ENCODE results near the gene SAMD10.

SAMD10 gene

DNA sequence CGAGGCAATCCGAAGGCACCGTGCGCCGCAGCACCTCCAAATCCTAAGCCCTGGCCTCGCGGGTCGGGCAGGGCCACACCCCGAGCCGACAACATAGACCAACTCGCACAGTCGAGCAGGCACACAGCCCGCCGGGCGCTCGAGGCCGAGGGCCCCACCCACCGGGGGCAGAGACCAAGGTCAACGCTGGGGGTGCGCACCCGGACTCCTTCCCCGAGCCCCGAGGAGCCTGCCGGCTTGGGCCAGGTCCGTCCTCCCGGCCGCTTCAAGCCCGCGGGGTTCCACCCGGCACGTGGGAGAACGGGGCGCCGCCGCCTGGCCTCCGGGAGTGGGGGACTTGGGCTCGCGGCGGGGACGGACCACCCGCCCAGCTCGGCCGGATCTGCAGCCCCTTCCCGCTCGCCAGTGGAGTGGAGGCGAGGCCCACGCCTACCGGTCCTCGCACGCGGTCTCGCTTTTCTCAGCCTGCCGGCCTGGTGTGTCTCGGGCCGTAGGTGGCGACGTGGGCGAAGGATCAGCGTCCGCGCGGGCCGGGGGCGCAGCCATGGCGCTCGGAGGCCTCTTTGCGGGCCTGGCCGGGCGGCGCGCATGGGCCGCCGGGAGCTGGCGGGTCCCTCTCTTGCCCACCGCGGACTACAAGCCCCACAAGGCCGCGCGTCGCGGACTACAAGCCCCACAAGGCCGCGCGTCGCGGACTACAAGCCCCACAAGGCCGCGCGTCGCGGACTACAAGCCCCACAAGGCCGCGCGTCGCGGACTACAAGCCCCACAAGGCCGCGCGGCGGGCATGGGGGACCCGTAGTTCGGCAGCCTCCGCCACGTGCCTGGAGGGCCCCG, 23.4 kb downstream of the SAMD10 start, which contains the start of gene UCKL1:
Gene UCKL1, minus strand, starts transcription at position 590 of the 837 bp plus-strand sequence. Its CDS starts 44 bp downstream, at position 546.
- H3K9me3 Mint-ChIP-seq, result no peaks in the 10 kb centered on the region
- H3K27ac Mint-ChIP-seq, result peak within 1 kb of the TSS in 2 of 3 experiments; percentile 63 to 76
- TF ChIP-seq, protein P1, sequence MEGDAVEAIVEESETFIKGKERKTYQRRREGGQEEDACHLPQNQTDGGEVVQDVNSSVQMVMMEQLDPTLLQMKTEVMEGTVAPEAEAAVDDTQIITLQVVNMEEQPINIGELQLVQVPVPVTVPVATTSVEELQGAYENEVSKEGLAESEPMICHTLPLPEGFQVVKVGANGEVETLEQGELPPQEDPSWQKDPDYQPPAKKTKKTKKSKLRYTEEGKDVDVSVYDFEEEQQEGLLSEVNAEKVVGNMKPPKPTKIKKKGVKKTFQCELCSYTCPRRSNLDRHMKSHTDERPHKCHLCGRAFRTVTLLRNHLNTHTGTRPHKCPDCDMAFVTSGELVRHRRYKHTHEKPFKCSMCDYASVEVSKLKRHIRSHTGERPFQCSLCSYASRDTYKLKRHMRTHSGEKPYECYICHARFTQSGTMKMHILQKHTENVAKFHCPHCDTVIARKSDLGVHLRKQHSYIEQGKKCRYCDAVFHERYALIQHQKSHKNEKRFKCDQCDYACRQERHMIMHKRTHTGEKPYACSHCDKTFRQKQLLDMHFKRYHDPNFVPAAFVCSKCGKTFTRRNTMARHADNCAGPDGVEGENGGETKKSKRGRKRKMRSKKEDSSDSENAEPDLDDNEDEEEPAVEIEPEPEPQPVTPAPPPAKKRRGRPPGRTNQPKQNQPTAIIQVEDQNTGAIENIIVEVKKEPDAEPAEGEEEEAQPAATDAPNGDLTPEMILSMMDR (IDR thresholded peaks at IDR 0.05; ENCODE audit: unreplicated experiment in 3 of 3), result peak in 2 of 3 experiments; percentile 4 to 7
- no peaks in the 10 kb centered on the region for H3K27me3 Mint-ChIP-seq (ENCODE audit: low read depth)
- peaks cover 18% of the 10 kb centered on the region for H3K4me1 Mint-ChIP-seq
- H3K4me3 Mint-ChIP-seq, result peak within 1 kb of the TSS; percentile 85 to 89 (median 88)
- no peaks in the 10 kb centered on the region for H3K36me3 Mint-ChIP-seq (ENCODE audit: low read depth)

DNA sequence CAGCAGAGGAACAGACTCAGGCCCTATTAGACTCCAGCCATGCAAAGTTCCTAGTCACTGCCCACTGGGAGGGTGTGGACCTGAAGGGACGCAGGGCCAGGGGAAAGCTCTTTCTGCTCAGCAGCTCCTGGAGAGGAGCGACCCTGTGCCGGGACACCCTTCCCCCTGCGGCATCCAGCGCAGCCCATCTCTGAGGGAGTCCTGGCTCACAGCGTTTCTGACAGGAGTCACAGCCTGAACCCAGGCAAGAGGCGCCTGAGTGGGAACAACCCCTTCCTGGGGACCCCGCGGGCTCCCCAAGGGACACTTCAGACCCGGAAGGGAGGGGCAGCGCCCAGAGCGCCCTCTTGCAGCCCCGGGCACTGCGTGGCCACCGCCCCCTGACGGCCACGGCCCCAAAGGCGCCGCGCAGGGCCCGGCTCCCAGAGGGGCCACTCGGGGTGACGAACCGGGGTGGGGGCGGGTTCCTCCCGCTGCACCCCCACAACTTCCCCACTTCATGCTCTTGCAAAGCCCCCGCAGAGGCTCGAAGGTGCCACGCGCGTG, 24.1 kb downstream of the SAMD10 start:
- H3K27ac Mint-ChIP-seq, result peak overlapping the region in 1 of 3 experiments; percentile 60
- H3K4me3 Mint-ChIP-seq, result peak overlapping the region; percentile 85 to 88 (median 86)
- TF ChIP-seq, protein P1 (IDR thresholded peaks at IDR 0.05; ENCODE audit: unreplicated experiment in 3 of 3), result peak in 2 of 3 experiments; percentile 21 to 22
- H3K4me1 Mint-ChIP-seq, result peaks cover 18% of the 10 kb centered on the region
- H3K27me3 Mint-ChIP-seq (ENCODE audit: low read depth), result no peaks in the 10 kb centered on the region
- H3K9me3 Mint-ChIP-seq, result no peaks in the 10 kb centered on the region
- no peaks in the 10 kb centered on the region for H3K36me3 Mint-ChIP-seq (ENCODE audit: low read depth)

DNA sequence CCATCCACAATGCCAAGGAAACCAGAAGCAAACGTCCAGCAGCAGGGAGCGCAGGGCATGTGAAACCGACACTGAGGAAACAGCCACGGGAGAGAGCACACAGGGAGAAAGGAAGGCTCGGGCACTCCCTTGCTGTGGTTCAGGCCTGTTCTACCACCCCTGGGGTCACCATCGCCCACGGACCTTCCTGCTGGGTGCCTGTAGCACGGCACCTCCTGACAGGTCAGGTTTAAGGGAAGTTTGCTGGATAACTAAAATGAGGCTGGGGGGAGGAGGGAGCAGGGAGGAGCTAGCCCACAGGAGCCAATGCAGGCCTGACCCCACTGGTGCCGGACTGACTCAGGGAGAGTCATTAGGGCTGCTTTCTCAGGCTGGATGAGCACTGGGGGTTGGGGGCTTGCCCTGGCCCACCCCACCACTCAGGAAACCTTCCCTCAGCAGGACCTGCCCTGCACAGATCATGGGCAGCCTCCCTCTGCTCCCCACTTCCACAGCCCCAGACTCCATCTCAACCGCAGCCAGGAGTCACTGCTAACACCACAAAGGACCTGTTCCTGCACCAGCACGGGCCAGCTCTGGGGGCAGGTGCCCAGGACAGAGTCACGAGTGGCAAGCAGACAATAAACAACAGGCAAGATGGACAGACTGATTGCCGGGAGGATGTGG, 25.5 kb downstream of the SAMD10 start:
- no peaks in the 10 kb centered on the region for H3K9me3 Mint-ChIP-seq
- H3K27ac Mint-ChIP-seq, result peak overlapping the region; percentile 17 to 74 (median 71)
- peaks cover 30% of the 10 kb centered on the region for H3K4me1 Mint-ChIP-seq
- TF ChIP-seq, protein P1 (IDR thresholded peaks at IDR 0.05; ENCODE audit: unreplicated experiment in 3 of 3), result no peak
- peak overlapping the region; percentile 85 to 88 (median 85) for H3K4me3 Mint-ChIP-seq
- H3K36me3 Mint-ChIP-seq (ENCODE audit: low read depth), result no peaks in the 10 kb centered on the region
- H3K27me3 Mint-ChIP-seq (ENCODE audit: low read depth), result no peaks in the 10 kb centered on the region

DNA sequence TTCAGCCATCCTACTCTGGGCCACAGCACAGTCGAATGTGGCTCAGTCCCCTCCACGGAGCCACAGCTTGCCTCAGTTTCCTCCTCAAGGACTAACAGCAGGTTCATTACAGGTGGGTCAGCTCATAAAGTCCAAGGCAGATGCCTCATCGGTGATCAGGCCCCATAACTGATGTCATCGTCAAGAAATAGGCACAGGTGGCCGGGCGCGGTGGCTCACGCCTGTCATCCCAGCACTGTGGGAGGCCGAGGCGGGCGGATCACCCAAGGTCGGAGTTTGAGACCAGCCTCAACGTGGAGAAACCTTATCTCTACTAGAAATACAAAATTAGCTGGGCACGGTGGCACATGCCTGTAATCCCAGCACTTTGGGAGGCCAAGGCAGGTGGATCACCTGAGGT, 26.7 kb downstream of the SAMD10 start:
- H3K27me3 Mint-ChIP-seq (ENCODE audit: low read depth), result no peaks in the 10 kb centered on the region
- no peaks in the 10 kb centered on the region for H3K9me3 Mint-ChIP-seq
- H3K4me3 Mint-ChIP-seq, result peak overlapping the region; percentile 85 to 88 (median 85)
- TF ChIP-seq, protein P1 (IDR thresholded peaks at IDR 0.05; ENCODE audit: unreplicated experiment in 3 of 3), result no peak
- peaks cover 40% of the 10 kb centered on the region for H3K4me1 Mint-ChIP-seq
- H3K27ac Mint-ChIP-seq, result no peak overlapping the region
- no peaks in the 10 kb centered on the region for H3K36me3 Mint-ChIP-seq (ENCODE audit: low read depth)

DNA sequence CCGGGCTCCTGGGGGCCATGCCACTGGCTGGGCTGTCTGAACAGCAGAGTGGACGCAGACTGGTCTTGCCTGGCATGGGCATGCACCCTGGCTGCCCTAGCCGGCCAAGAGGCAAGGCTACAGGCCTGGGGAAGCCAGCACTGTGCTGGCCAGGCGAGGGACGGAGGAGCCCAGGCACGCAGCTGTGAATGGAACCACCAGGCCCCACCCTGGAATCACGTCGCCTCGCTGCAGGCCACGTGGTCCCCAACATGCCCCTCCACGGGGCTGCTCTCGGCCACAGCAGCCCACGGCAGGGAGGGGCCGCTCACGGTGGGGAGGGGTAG, 27.3 kb downstream of the SAMD10 start:
- H3K27me3 Mint-ChIP-seq (ENCODE audit: low read depth), result no peaks in the 10 kb centered on the region
- H3K4me3 Mint-ChIP-seq, result no peak overlapping the region
- peaks cover 36% of the 10 kb centered on the region for H3K4me1 Mint-ChIP-seq
- H3K36me3 Mint-ChIP-seq (ENCODE audit: low read depth), result no peaks in the 10 kb centered on the region
- no peaks in the 10 kb centered on the region for H3K9me3 Mint-ChIP-seq
- TF ChIP-seq, protein P1 (IDR thresholded peaks at IDR 0.05; ENCODE audit: unreplicated experiment in 3 of 3), result no peak
- no peak overlapping the region for H3K27ac Mint-ChIP-seq

Measured in nephron (organoid).